Measurements from ENCODE around the gene SMG6.

- TF ChIP-seq SUZ12 (IDR thresholded peaks at IDR 0.05; ENCODE audit: low read length) = no peak
- no peak for TF ChIP-seq CBX8 (IDR thresholded peaks at IDR 0.05; ENCODE audit: borderline replicate concordance, low read depth, low read length)
- TF ChIP-seq CTCF (IDR thresholded peaks at IDR 0.05; ENCODE audit: control extremely low read depth in 1 of 3, insufficient read depth in 1 of 3, low read depth in 1 of 3, low read length in 3 of 3) = no peak
- no peak for TF ChIP-seq YY1 (IDR thresholded peaks at IDR 0.05; ENCODE audit: low read depth, low read length)
- TF ChIP-seq E2F6 (IDR thresholded peaks at IDR 0.05) = no peak
- TF ChIP-seq CHD7 (IDR thresholded peaks at IDR 0.05; ENCODE audit: insufficient replicate concordance, low read length) = no peak
- TF ChIP-seq CEBPB (IDR thresholded peaks at IDR 0.05; ENCODE audit: low read depth, low read length) = no peak
- no peak for TF ChIP-seq POLR2A (IDR thresholded peaks at IDR 0.05; ENCODE audit: control extremely low read depth in 1 of 2, low read depth in 2 of 2, low read length in 2 of 2)
- TF ChIP-seq EZH2 (IDR thresholded peaks at IDR 0.05; ENCODE audit: low read depth, low read length, severe bottlenecking) = no peak
Observed at GRCh38 chr17:2266045-2266864, 37.3 kb downstream of the SMG6 start.
